WTC11 (cell line): ENCODE measurements around the gene ARVCF.
"Not testable (repeated sequence)": the region's sequence is repeated elsewhere in the genome, so short reads cannot be mapped to it uniquely, and the experiment has no call there.

Experiments
- HMGA2 ChIP-seq: fragments of 250-450 bp; sonication (Bioruptor Pico); IDR thresholded peaks from 2 replicates; pipeline ENCODE4 v1.4.0; 2021; ENCODE audit warnings: mild to moderate bottlenecking, moderate library complexity
- TF ChIP-seq, protein P1 (sequence below): sonication (generic); formaldehyde crosslinking; IDR thresholded peaks from 2 replicates; pipeline ENCODE4 v1.8.1; 2022; ENCODE audit warnings: mild to moderate bottlenecking, missing genetic modification reagents, moderate library complexity, borderline replicate concordance

DNA sequence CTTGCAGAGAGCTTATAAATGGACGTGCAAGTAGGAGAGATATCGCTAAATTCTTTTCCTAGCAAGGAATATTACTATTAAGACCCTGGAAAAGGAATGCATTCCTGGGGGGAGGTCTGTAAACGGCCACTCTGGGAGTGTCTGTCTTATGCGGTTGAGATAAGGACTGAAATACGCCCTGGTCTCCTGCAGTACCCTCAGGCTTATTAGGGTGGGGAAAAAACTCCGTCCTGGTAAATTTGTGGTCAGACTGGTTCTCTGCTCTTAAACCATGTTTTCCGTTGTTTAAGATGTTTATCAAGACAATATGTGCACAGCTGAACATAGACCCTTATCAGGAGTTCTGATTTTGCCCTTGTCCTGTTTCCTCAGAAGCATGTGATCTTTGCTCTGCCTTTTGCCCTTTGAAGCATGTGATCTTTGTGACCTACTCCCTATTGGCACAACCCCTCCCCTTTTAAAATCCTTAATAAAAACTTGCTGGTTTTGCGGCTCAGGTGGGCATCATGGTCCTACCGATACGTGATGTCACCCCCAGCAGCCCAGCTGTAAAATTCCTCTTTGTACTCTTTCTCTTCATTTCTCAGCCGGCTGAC, 81.4 kb downstream of the ARVCF start:
- TF ChIP-seq HMGA2, result not testable (repeated sequence)
- TF ChIP-seq, protein P1, sequence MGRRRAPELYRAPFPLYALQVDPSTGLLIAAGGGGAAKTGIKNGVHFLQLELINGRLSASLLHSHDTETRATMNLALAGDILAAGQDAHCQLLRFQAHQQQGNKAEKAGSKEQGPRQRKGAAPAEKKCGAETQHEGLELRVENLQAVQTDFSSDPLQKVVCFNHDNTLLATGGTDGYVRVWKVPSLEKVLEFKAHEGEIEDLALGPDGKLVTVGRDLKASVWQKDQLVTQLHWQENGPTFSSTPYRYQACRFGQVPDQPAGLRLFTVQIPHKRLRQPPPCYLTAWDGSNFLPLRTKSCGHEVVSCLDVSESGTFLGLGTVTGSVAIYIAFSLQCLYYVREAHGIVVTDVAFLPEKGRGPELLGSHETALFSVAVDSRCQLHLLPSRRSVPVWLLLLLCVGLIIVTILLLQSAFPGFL (CRISPR knock-in tag), result not testable (repeated sequence)
